NCI-H345 treated with DMSO at 0.1 percent for 48 hours (cell line): ENCODE results near the gene TLE3.

Source experiments
- DNase-seq: peaks from one replicate; lab custom pipeline; 2025; ENCODE audit not compliant: unreplicated experiment; lab: John Stamatoyannopoulos, UW

Gene TLE3

GRCh38 chr15:70008697-70009290 lies 88.9 kb downstream of the TLE3 start:
- no peak for DNase-seq

GRCh38 chr15:70006259-70007147 lies 91.2 kb downstream of the TLE3 start:
- no peak for DNase-seq

GRCh38 chr15:70004826-70005225 lies 92.9 kb downstream of the TLE3 start:
- DNase-seq: no peak

GRCh38 chr15:70002897-70003296 lies 94.8 kb downstream of the TLE3 start:
- no peak for DNase-seq

GRCh38 chr15:70001859-70002258 lies 95.9 kb downstream of the TLE3 start:
- no peak for DNase-seq

- DNase-seq: no peak
Observed at GRCh38 chr15:69999392-70000085, 98.2 kb downstream of the TLE3 start.

GRCh38 chr15:69998541-69999391 lies 99.0 kb downstream of the TLE3 start:
- DNase-seq: no peak

GRCh38 chr15:69997813-69998212 lies 99.9 kb downstream of the TLE3 start:
- DNase-seq: peak; percentile 68
